ENCODE results near the gene RPL13A. TPM values are rescaled to one million over a fixed set of nuclear protein-coding genes. Genes with fewer than 3 reads are reported as not detected.

RPL13A gene
- total and polyA plus RNA-seq, 9 of the 15 experiments (the other 6 are each of a cell fraction or from before 2014, with no cell fraction given): 1,744 to 5,482 (median 2,949) TPM

- peak overlapping the region; percentile 96 for H3K4me2 ChIP-seq (ENCODE audit: insufficient read depth, low read length)
- H3K4me3 ChIP-seq: peak overlapping the region; percentile 93
- in situ Hi-C loops (cut with MboI): no loop called here
- FAIRE-seq (no peak), ATAC-seq (no peak), DNase-seq (ENCODE audit: extremely low read depth in 1 of 4, low spot score in 3 of 4) (peak in 3 of 4 experiments; percentile 29 to 72 (median 70))
- WGBS (ENCODE audit: insufficient coverage, low coverage, missing lambda C conversion rate): 2% methylated on average over 10 of the region's 10 CpGs
- peak overlapping the region; percentile 95 to 100 for H3K9ac ChIP-seq (ENCODE audit: insufficient read depth in 1 of 2, low read depth in 2 of 2, low read length in 2 of 2)
- peaks cover 5 to 40% of the 10 kb centered on the region in 2 experiments; a peak in 4 of 5 replicates for H3K4me1 ChIP-seq (replicated peaks in 1 of 2; ENCODE audit: control insufficient read depth in 2 of 2, insufficient read depth in 2 of 2, low read length in 2 of 2)
- peak overlapping the region; percentile 95 for H2AFZ ChIP-seq (ENCODE audit: low read depth, low read length)
- POLR2A ChIA-PET: interaction anchor here (0.6 to 2.8 kb wide), 15 partner anchors 9 to 578 kb away, joined by 3 to 8 read pairs (median 4); partner anchors contain the start of gene DKKL1
- peaks cover 41% of the 10 kb centered on the region; the same call in 2 of the 3 replicates for H3K36me3 ChIP-seq (ENCODE audit: control insufficient read depth, insufficient read depth, low read length)
- H3K27me3 ChIP-seq (ENCODE audit: control insufficient read depth in 2 of 2, insufficient read depth in 2 of 2, low read length in 2 of 2): no peaks in the 10 kb centered on the region
- peaks cover 54% of the 10 kb centered on the region for H3K79me2 ChIP-seq (ENCODE audit: control insufficient read depth, insufficient read depth, low read length)
- intact Hi-C loops (cut with micrococcal nuclease): no loop called here
- H4K20me1 ChIP-seq (replicated peaks; ENCODE audit: control insufficient read depth, insufficient read depth, low read length): no peaks in the 10 kb centered on the region
- H3K9me1 ChIP-seq (ENCODE audit: control insufficient read depth, insufficient read depth, low read length): no peaks in the 10 kb centered on the region
- TSS peak; percentile 83 for BruUV-seq (replicated peaks)
- no peaks in the 10 kb centered on the region for H3K9me3 ChIP-seq (replicated peaks; ENCODE audit: control insufficient read depth, insufficient read depth, low read depth, low read length)
- CTCF ChIA-PET (ENCODE audit: low intra/inter-chr PET ratio): no interaction called here
- H3K27ac ChIP-seq (ENCODE audit: extremely low read depth, low read depth, low read length): peak overlapping the region; percentile 100
- TF ChIP-seq STAT6 (CRISPR knock-in tag; IDR thresholded peaks at IDR 0.05): no peak
- TF ChIP-seq ZKSCAN8 (CRISPR knock-in tag; IDR thresholded peaks at IDR 0.05): no peak
- TF ChIP-seq BRD9 (IDR thresholded peaks at IDR 0.05; ENCODE audit: low read depth, partially characterized antibody): peak; percentile 64
- TF ChIP-seq SMARCC2 (IDR thresholded peaks at IDR 0.05; ENCODE audit: low read depth): 0 out of 2 replicates have a peak, but pooled peaks have one; percentile 14
- peak; percentile 52 for TF ChIP-seq DPF2 (IDR thresholded peaks at IDR 0.05)
- no peak for TF ChIP-seq POLR2AphosphoS2 (IDR thresholded peaks at IDR 0.05; ENCODE audit: low read length)
- TF ChIP-seq ATF1 (CRISPR knock-in tag; IDR thresholded peaks at IDR 0.05): no peak
- 0 out of 2 replicates have a peak, but pooled peaks have one; percentile 6 for TF ChIP-seq ATF1 (tag; IDR thresholded peaks at IDR 0.05)
- peak; percentile 76 for TF ChIP-seq GABPA (tag; conservative IDR thresholded peaks at IDR 0.05; ENCODE audit: low read depth)
- TF ChIP-seq NFIX (CRISPR knock-in tag; IDR thresholded peaks at IDR 0.05; ENCODE audit: low read depth): no peak
- TF ChIP-seq ARNT (IDR thresholded peaks at IDR 0.05): peak in 1 of 2 experiments; percentile 31; a peak in 1 of 4 replicates
- no peak for TF ChIP-seq CEBPZ (IDR thresholded peaks at IDR 0.05; ENCODE audit: borderline replicate concordance, low read depth, low read length)
Measured at GRCh38 chr19:49453757-49454240, 33.6 kb upstream of the RPL13A start.
